HG02840 (cell line): ENCODE results near the gene BPTF.
"Not testable (repeated sequence)": the region's sequence is repeated elsewhere in the genome, so short reads cannot be mapped to it uniquely, and the experiment has no call there.

Source experiments
- ATAC-seq: cut with Tn5 transposase; IDR thresholded peaks from one replicate; pipeline ENCODE4 v1.9.1; 2021; ENCODE audit warnings: mild to moderate bottlenecking, moderate library complexity, moderate number of reproducible peaks; ENCODE audit not compliant: unreplicated experiment, low FRiP score

BPTF gene

GRCh38 chr17:67996301-67997171, 171.2 kb downstream of the BPTF start, which contains the start of gene C17orf58:
Gene C17orf58 (minus strand): TSS chr17:67996469. CDS start chr17:67996198, 271 bp downstream.
- ATAC-seq = not testable (repeated sequence)

- ATAC-seq = no peak
Measured at GRCh38 chr17:67998466-67998865, 173.2 kb downstream of the BPTF start.

- no peak for ATAC-seq
Measured at GRCh38 chr17:67999291-67999911, 174.1 kb downstream of the BPTF start.

- ATAC-seq = no peak
Measured at GRCh38 chr17:68004201-68004600, 178.9 kb downstream of the BPTF start.

- no peak for ATAC-seq
Measured at GRCh38 chr17:68006797-68007196, 181.5 kb downstream of the BPTF start.

GRCh38 chr17:68011199-68011665, 185.9 kb downstream of the BPTF start:
- ATAC-seq = no peak

- ATAC-seq = no peak
Measured at GRCh38 chr17:68013385-68013784, 188.1 kb downstream of the BPTF start.

- ATAC-seq = no peak
Measured at GRCh38 chr17:68015081-68015723, 189.9 kb downstream of the BPTF start.

- no peak for ATAC-seq
Measured at GRCh38 chr17:68016838-68017237, 191.5 kb downstream of the BPTF start.

GRCh38 chr17:68018493-68018892, 193.2 kb downstream of the BPTF start:
- ATAC-seq = not testable (repeated sequence)

GRCh38 chr17:68019336-68019674, 194.0 kb downstream of the BPTF start:
- no peak for ATAC-seq

GRCh38 chr17:68019675-68020408, 194.5 kb downstream of the BPTF start:
- peak; percentile 94 for ATAC-seq

GRCh38 chr17:68020409-68020756, 195.1 kb downstream of the BPTF start:
- ATAC-seq = no peak

GRCh38 chr17:68020791-68021190, 195.5 kb downstream of the BPTF start:
- not testable (repeated sequence) for ATAC-seq

GRCh38 chr17:68021963-68022362, 196.7 kb downstream of the BPTF start:
- no peak for ATAC-seq

GRCh38 chr17:68022547-68022946, 197.2 kb downstream of the BPTF start:
- not testable (repeated sequence) for ATAC-seq

- no peak for ATAC-seq
Measured at GRCh38 chr17:68029512-68030215, 204.4 kb downstream of the BPTF start.
